Neural crest cell (in vitro differentiated cells): ENCODE results near the gene LRRK1. TPM values are rescaled to one million over a fixed set of nuclear protein-coding genes. Genes with fewer than 3 reads are reported as not detected.
A peak's percentile ranks its signal among the peaks of the same experiment; 100 is the strongest.

ENCODE experiments used
- DNase-seq: peaks from one replicate; pipeline ENCODE4 v3.0.0; 2021; ENCODE audit warnings: low read depth, mixed read lengths, low spot score
- H3K27ac Mint-ChIP-seq: one replicate; pipeline ENCODE4 v1.8.0; 2021; ENCODE audit warnings: mild to moderate bottlenecking, mixed read lengths; ENCODE audit not compliant: unreplicated experiment
- H3K27me3 Mint-ChIP-seq: 2 replicates; pipeline ENCODE4 v1.8.0; 2021; ENCODE audit warnings: low read depth, mild to moderate bottlenecking, mixed read lengths
- H3K36me3 Mint-ChIP-seq: 2 replicates; pipeline ENCODE4 v1.8.0; 2021; ENCODE audit warnings: low read depth, mild to moderate bottlenecking, mixed read lengths
- H3K4me1 Mint-ChIP-seq: 2 replicates; pipeline ENCODE4 v1.8.0; 2021; ENCODE audit warnings: mixed read lengths
- H3K4me3 Mint-ChIP-seq: one replicate; pipeline ENCODE4 v1.8.0; 2021; ENCODE audit warnings: mild to moderate bottlenecking, mixed read lengths
- H3K9me3 Mint-ChIP-seq: 2 replicates; pipeline ENCODE4 v1.8.0; 2021; ENCODE audit warnings: mixed read lengths
- total RNA-seq: library from RNA; stranded (reverse); gene quantifications from 2 replicates; pipeline ENCODE4 v1.2.1, GENCODE V29; 2021
- TF ChIP-seq, protein P1 (sequence below): fragments of 200-600 bp; sonication (generic); conservative IDR thresholded peaks from 2 replicates; pipeline ENCODE4 v1.5.0; 2021; ENCODE audit warnings: antibody characterized with exemption, mild to moderate bottlenecking

The LRRK1 gene
- total RNA-seq, 1 donor from 2014 or later: 1.7 TPM

DNA sequence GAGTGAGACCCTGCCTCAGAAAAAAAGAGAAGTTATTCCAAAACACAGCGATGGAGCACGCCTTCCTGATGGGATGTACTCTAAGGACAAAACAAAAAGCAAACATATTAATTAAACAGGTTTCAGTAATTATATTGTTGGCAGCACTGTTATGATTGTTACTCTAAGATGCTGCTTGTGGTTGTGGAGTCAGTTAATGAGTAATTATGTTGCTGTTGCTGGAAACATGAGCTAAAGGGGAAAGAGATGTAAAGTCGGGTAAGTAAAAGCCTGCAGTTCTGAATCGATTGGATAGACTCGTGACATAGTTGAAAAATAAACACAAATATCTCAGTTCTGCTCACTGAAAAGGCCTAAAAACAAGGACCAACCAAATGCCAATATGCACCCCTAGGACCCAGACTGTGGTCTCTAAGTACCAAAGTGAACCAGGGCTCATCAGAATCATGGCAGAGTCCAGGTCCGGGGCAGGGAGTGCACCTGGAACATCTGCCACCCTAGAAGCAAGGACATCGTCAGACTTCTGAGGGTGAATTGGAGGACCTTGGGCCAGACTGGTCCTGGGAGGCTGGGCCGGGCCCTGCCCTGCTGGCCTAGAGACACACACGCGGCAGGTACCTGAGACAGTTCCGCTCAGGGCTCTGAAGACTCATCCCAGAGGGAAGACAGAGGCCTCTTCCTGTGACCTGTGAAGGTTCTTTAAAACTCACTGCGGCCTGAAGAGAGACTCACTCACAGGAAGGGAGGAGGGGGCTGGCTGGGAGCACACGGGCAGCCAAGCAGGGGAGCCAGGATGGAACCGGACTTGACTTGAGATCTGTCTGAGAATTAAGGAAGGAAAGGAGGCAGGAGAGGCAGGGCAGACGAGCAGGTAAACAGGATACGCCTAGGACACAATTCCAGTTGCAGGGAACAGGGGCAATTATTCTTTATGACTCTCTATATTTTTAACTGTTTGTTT, 140.5 kb downstream of the LRRK1 start:
- TF ChIP-seq, protein P1, sequence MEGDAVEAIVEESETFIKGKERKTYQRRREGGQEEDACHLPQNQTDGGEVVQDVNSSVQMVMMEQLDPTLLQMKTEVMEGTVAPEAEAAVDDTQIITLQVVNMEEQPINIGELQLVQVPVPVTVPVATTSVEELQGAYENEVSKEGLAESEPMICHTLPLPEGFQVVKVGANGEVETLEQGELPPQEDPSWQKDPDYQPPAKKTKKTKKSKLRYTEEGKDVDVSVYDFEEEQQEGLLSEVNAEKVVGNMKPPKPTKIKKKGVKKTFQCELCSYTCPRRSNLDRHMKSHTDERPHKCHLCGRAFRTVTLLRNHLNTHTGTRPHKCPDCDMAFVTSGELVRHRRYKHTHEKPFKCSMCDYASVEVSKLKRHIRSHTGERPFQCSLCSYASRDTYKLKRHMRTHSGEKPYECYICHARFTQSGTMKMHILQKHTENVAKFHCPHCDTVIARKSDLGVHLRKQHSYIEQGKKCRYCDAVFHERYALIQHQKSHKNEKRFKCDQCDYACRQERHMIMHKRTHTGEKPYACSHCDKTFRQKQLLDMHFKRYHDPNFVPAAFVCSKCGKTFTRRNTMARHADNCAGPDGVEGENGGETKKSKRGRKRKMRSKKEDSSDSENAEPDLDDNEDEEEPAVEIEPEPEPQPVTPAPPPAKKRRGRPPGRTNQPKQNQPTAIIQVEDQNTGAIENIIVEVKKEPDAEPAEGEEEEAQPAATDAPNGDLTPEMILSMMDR: no peak
- no peak for DNase-seq
- H3K36me3 Mint-ChIP-seq: peaks cover 7% of the 10 kb centered on the region
- H3K4me3 Mint-ChIP-seq: peak overlapping the region; percentile 35
- H3K4me1 Mint-ChIP-seq: peaks cover 60% of the 10 kb centered on the region
- peaks cover 4% of the 10 kb centered on the region for H3K9me3 Mint-ChIP-seq
- H3K27ac Mint-ChIP-seq: peak overlapping the region; percentile 92
- no peaks in the 10 kb centered on the region for H3K27me3 Mint-ChIP-seq

- peaks cover 4% of the 10 kb centered on the region for H3K9me3 Mint-ChIP-seq
- peaks cover 4% of the 10 kb centered on the region for H3K36me3 Mint-ChIP-seq
- H3K27me3 Mint-ChIP-seq: no peaks in the 10 kb centered on the region
- H3K4me3 Mint-ChIP-seq: no peak overlapping the region
- H3K27ac Mint-ChIP-seq: peak overlapping the region; percentile 59
- H3K4me1 Mint-ChIP-seq: peaks cover 61% of the 10 kb centered on the region
- TF ChIP-seq, protein P1: no peak
- DNase-seq: no peak
These were observed 141.7 kb downstream of the LRRK1 start for GRCh38 chr15:101060576-101061551.

- Mint-ChIP-seq H3K4me3 (no peak overlapping the region), H3K9me3 (no peaks in the 10 kb centered on the region), H3K27me3 (no peaks in the 10 kb centered on the region), H3K4me1 (peaks cover 62% of the 10 kb centered on the region), H3K27ac (no peak overlapping the region), H3K36me3 (peaks cover 4% of the 10 kb centered on the region)
- DNase-seq: no peak
- TF ChIP-seq, protein P1: no peak
These were observed 142.9 kb downstream of the LRRK1 start for GRCh38 chr15:101062063-101062462.

DNA sequence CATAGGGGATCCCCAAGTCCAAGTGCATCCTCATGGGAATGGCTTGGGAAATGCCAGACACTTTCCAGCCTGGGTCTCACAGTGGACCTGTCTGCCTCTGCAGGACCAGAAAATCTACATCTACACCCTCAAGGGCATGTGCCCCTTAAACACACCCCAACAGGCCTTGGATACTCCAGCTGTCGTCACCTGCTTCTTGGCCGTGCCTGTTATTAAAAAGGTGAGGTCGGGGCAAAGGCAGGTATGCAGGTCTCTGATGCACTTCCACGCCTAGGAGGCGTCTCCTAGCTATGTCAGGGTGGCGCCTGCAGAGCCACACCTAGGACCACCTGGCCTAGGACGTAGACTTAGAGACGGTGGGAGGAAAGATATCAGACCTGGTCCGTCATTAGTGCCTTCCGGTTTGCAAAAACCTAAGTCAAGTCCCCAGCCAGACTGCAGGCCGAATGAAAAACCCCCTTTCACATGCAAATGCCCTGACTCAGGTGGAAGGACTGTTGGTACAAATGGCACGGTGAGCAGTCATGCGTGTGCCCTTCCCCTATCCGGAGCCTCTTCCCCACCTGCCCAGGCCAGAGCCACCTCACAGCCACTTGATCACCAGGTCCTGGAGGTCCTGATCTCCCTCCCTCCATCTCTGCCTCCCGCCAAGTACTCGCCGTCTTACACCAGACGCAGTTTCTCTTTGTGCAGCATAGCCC, 143.5 kb downstream of the LRRK1 start:
- H3K4me1 Mint-ChIP-seq: peaks cover 63% of the 10 kb centered on the region
- peak overlapping the region; percentile 69 for H3K27ac Mint-ChIP-seq
- H3K9me3 Mint-ChIP-seq: no peaks in the 10 kb centered on the region
- peaks cover 4% of the 10 kb centered on the region for H3K36me3 Mint-ChIP-seq
- H3K27me3 Mint-ChIP-seq: no peaks in the 10 kb centered on the region
- TF ChIP-seq, protein P1: no peak
- DNase-seq: no peak
- no peak overlapping the region for H3K4me3 Mint-ChIP-seq

- TF ChIP-seq, protein P1: no peak
- no peak for DNase-seq
- H3K36me3 Mint-ChIP-seq: peaks cover 4% of the 10 kb centered on the region
- peak overlapping the region; percentile 29 for H3K4me3 Mint-ChIP-seq
- H3K27ac Mint-ChIP-seq: peak overlapping the region; percentile 77
- no peaks in the 10 kb centered on the region for H3K9me3 Mint-ChIP-seq
- no peaks in the 10 kb centered on the region for H3K27me3 Mint-ChIP-seq
- peaks cover 69% of the 10 kb centered on the region for H3K4me1 Mint-ChIP-seq
These were observed 144.1 kb downstream of the LRRK1 start for GRCh38 chr15:101063212-101063611.
